Calu3 (cell line): Measurements from ENCODE around the gene MASP2. TPM values are rescaled to one million over a fixed set of nuclear protein-coding genes. Genes with fewer than 3 reads are reported as not detected.

Experiments
- BruUV-seq: library from RNA; stranded (reverse); fragments of 400-500 nt; replicated peaks from 2 replicates; lab custom pipeline; 2021; lab: Mats Ljungman, UMichigan
- CTCF ChIA-PET: fragments of 300-600 bp; sonication (Branson Sonifier 250); formaldehyde crosslinking; loops from one replicate; lab custom pipeline; 2022; ENCODE audit warnings: antibody characterized with exemption; lab: Charles Lee
- DNase-seq: peaks from one replicate; pipeline ENCODE4 v3.0.0; 2022
- H3K27ac Mint-ChIP-seq: one replicate; pipeline ENCODE4 v1.8.0; 2022; ENCODE audit warnings: mixed read lengths; ENCODE audit not compliant: unreplicated experiment
- H3K27me3 Mint-ChIP-seq: one replicate; pipeline ENCODE4 v1.8.0; 2022; ENCODE audit warnings: mixed read lengths; ENCODE audit not compliant: unreplicated experiment
- H3K36me3 Mint-ChIP-seq: one replicate; pipeline ENCODE4 v1.8.0; 2022; ENCODE audit warnings: mild to moderate bottlenecking, moderate library complexity, mixed read lengths; ENCODE audit not compliant: insufficient read depth, unreplicated experiment
- H3K4me1 Mint-ChIP-seq: one replicate; pipeline ENCODE4 v1.8.0; 2022; ENCODE audit warnings: mild to moderate bottlenecking, low read depth, mixed read lengths; ENCODE audit not compliant: unreplicated experiment
- H3K4me3 Mint-ChIP-seq: one replicate; pipeline ENCODE4 v1.8.0; 2022; ENCODE audit warnings: mild to moderate bottlenecking, low read depth, moderate library complexity, mixed read lengths; ENCODE audit not compliant: unreplicated experiment
- H3K9me3 Mint-ChIP-seq: one replicate; pipeline ENCODE4 v1.8.0; 2022; ENCODE audit warnings: low read depth, mixed read lengths; ENCODE audit not compliant: unreplicated experiment
- CTCF ChIP-seq: fragments of 200-600 bp; IDR thresholded peaks from one replicate; pipeline ENCODE4 v1.8.0; 2022; ENCODE audit warnings: antibody characterized with exemption; ENCODE audit not compliant: unreplicated experiment
- intact Hi-C: fragments of 100-400 bp; cut with micrococcal nuclease; formaldehyde crosslinking; loops from one replicate; pipeline ENCODE4 v1.10.0; 2022; ENCODE audit not compliant: unreplicated experiment
- total RNA-seq: library from RNA; stranded (reverse); gene quantifications from 2 replicates; pipeline ENCODE4 v1.2.3, GENCODE V29; 2022

MASP2 gene
- total RNA-seq, 1 experiment from 2014 or later, result not detected

GRCh38 chr1:11055676-11056075 is 8.6 kb upstream of the MASP2 start:
- H3K9me3 Mint-ChIP-seq, result no peaks in the 10 kb centered on the region
- H3K4me1 Mint-ChIP-seq, result no peaks in the 10 kb centered on the region
- BruUV-seq, result no TSS peak
- no peaks in the 10 kb centered on the region for H3K27me3 Mint-ChIP-seq
- no peak for DNase-seq
- intact Hi-C loops, result no loop called here
- peaks cover 36% of the 10 kb centered on the region for H3K36me3 Mint-ChIP-seq
- CTCF ChIA-PET, result no interaction called here
- TF ChIP-seq CTCF, result no peak
- H3K4me3 Mint-ChIP-seq, result no peak overlapping the region
- H3K27ac Mint-ChIP-seq, result no peak overlapping the region

- BruUV-seq, result no TSS peak
- peaks cover 27% of the 10 kb centered on the region for H3K36me3 Mint-ChIP-seq
- CTCF ChIA-PET, result interaction anchor here (0.5 kb wide), 1 partner anchor 21 kb away, joined by 5 read pairs; no protein-coding TSS in a partner anchor
These were observed 7.6 kb upstream of the MASP2 start for GRCh38 chr1:11054666-11055065.

DNA sequence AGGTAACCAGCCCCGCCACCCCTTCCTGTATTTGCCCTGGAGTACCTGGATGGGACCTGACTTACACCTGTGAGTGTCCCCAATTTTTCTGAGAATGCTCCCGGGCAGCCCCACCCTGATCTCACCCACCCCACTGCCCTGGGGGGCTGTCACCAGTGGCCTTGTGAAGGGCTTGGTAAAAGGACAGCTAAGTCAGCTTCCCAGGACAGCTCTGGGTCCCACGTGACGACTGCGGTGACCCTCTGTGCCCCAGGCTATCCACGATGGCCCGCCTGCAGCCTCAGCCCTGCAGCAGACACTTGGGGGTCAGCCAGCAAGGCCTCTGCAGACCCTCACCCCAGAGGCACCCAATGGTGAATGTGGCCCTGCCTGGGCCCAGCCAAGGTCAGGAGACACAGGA is 7.1 kb upstream of the MASP2 start:
- no peak for DNase-seq
- intact Hi-C loops, result no loop called here
- no peaks in the 10 kb centered on the region for H3K27me3 Mint-ChIP-seq
- H3K36me3 Mint-ChIP-seq, result peaks cover 23% of the 10 kb centered on the region
- TF ChIP-seq CTCF, result no peak
- CTCF ChIA-PET, result no interaction called here
- no peaks in the 10 kb centered on the region for H3K4me1 Mint-ChIP-seq
- BruUV-seq, result no TSS peak
- no peaks in the 10 kb centered on the region for H3K9me3 Mint-ChIP-seq
- H3K4me3 Mint-ChIP-seq, result no peak overlapping the region
- no peak overlapping the region for H3K27ac Mint-ChIP-seq

More at GRCh38 chr1:11054666-11055065, 7.6 kb upstream of the MASP2 start:
- TF ChIP-seq CTCF, result no peak
- intact Hi-C loops, result no loop called here
- Mint-ChIP-seq H3K4me3 (no peak overlapping the region), H3K27ac (no peak overlapping the region), H3K9me3 (no peaks in the 10 kb centered on the region), H3K27me3 (no peaks in the 10 kb centered on the region), H3K4me1 (no peaks in the 10 kb centered on the region)
- no peak for DNase-seq

GRCh38 chr1:11053758-11054137 is 6.7 kb upstream of the MASP2 start:
- CTCF ChIA-PET, result no interaction called here
- no peaks in the 10 kb centered on the region for H3K4me1 Mint-ChIP-seq
- no peaks in the 10 kb centered on the region for H3K27me3 Mint-ChIP-seq
- H3K4me3 Mint-ChIP-seq, result no peak overlapping the region
- peaks cover 19% of the 10 kb centered on the region for H3K36me3 Mint-ChIP-seq
- no TSS peak for BruUV-seq
- no peak for TF ChIP-seq CTCF
- H3K27ac Mint-ChIP-seq, result no peak overlapping the region
- DNase-seq, result no peak
- intact Hi-C loops, result no loop called here
- H3K9me3 Mint-ChIP-seq, result no peaks in the 10 kb centered on the region
